Suprapubic skin (tissue), 4 donors: ENCODE data around the gene TSSK2. TPM values are rescaled to one million over a fixed set of nuclear protein-coding genes. Genes with fewer than 3 reads are reported as not detected.

ENCODE experiments used
- DNase-seq, 2 donors: peaks; one replicate each; pipeline ENCODE4 v3.0.0-alpha.2; 2019; ENCODE audit warnings: low spot score in 2 of 2
- H3K27ac ChIP-seq: fragments of 200-600 bp; sonication (generic); one replicate; pipeline ENCODE4 v1.5.1; 2019
- H3K27me3 ChIP-seq: fragments of 200-600 bp; sonication (generic); one replicate; pipeline ENCODE4 v1.5.1; 2019
- H3K36me3 ChIP-seq: fragments of 200-600 bp; sonication (generic); one replicate; pipeline ENCODE4 v1.5.1; 2019
- H3K4me1 ChIP-seq: fragments of 200-600 bp; sonication (generic); one replicate; pipeline ENCODE4 v1.5.1; 2019
- H3K4me3 ChIP-seq: fragments of 200-600 bp; sonication (generic); one replicate; pipeline ENCODE4 v1.5.1; 2019; ENCODE audit warnings: mild to moderate bottlenecking
- H3K9me3 ChIP-seq: fragments of 200-600 bp; sonication (generic); one replicate; pipeline ENCODE4 v1.5.1; 2019
- EP300 ChIP-seq: sonication (generic); formaldehyde crosslinking; IDR thresholded peaks from one replicate; pipeline ENCODE4 v1.6.1; 2017; ENCODE audit warnings: antibody characterized with exemption
- POLR2A ChIP-seq, 2 donors: fragments of 450-650 bp; IDR thresholded peaks; one replicate each; pipeline ENCODE4 v1.6.1; 2017; ENCODE audit warnings: antibody characterized with exemption in 2 of 2, mild to moderate bottlenecking in 2 of 2, moderate library complexity in 2 of 2
- POLR2AphosphoS5 ChIP-seq, 3 donors: sonication (generic); formaldehyde crosslinking; IDR thresholded peaks; one replicate each; pipeline ENCODE4 v1.6.1; 2017; ENCODE audit warnings: antibody characterized with exemption in 3 of 3
- WGBS: methylation state at CpG from one replicate; pipeline ENCODE4 v1.1.5; 2018; 5-methylcytosine and 5-hydroxymethylcytosine counted together
- total RNA-seq, 4 donors: library from RNA; depleted of rRNA; stranded (reverse); fragments of >200 nt; gene quantifications; one replicate each; pipeline ENCODE4 v1.1.0, GENCODE V29; 2016
- TF ChIP-seq, protein P1 (sequence below), 2 donors: fragments of 200-600 bp in 1 of 2; fragments of 450-650 bp in 1 of 2; sonication (generic) in 1 of 2; IDR thresholded peaks; one replicate each; pipeline ENCODE4 v1.5.1; 2016 to 2019; ENCODE audit warnings: antibody characterized with exemption in 2 of 2, mild to moderate bottlenecking in 1 of 2, moderate library complexity in 1 of 2

Gene TSSK2
- total RNA-seq, 4 donors from 2014 or later, result not detected

- peaks cover 61% of the 10 kb centered on the region for H3K4me1 ChIP-seq
- no peaks in the 10 kb centered on the region for H3K36me3 ChIP-seq
- H3K27me3 ChIP-seq, result no peaks in the 10 kb centered on the region
- no peaks in the 10 kb centered on the region for H3K9me3 ChIP-seq
- 74% methylated on average over 4 of the region's 4 CpGs for WGBS
- no peak overlapping the region for H3K4me3 ChIP-seq
- no peak overlapping the region for H3K27ac ChIP-seq
- TF ChIP-seq POLR2A (IDR thresholded peaks at IDR 0.05) (no peak), POLR2AphosphoS5 (IDR thresholded peaks at IDR 0.05) (no peak), EP300 (no peak)
- TF ChIP-seq, protein P1, sequence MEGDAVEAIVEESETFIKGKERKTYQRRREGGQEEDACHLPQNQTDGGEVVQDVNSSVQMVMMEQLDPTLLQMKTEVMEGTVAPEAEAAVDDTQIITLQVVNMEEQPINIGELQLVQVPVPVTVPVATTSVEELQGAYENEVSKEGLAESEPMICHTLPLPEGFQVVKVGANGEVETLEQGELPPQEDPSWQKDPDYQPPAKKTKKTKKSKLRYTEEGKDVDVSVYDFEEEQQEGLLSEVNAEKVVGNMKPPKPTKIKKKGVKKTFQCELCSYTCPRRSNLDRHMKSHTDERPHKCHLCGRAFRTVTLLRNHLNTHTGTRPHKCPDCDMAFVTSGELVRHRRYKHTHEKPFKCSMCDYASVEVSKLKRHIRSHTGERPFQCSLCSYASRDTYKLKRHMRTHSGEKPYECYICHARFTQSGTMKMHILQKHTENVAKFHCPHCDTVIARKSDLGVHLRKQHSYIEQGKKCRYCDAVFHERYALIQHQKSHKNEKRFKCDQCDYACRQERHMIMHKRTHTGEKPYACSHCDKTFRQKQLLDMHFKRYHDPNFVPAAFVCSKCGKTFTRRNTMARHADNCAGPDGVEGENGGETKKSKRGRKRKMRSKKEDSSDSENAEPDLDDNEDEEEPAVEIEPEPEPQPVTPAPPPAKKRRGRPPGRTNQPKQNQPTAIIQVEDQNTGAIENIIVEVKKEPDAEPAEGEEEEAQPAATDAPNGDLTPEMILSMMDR (IDR thresholded peaks at IDR 0.05), result no peak
- peak in 1 of 2 donors; percentile 15 for DNase-seq
Measured at GRCh38 chr22:19115628-19116027, 15.5 kb upstream of the TSSK2 start.

GRCh38 chr22:19117111-19117512 is 14.0 kb upstream of the TSSK2 start:
- no peak for TF ChIP-seq POLR2A (IDR thresholded peaks at IDR 0.05)
- TF ChIP-seq POLR2AphosphoS5 (IDR thresholded peaks at IDR 0.05), result no peak
- TF ChIP-seq, protein P1 (IDR thresholded peaks at IDR 0.05), result no peak
- no peak for TF ChIP-seq EP300
- H3K36me3 ChIP-seq, result no peaks in the 10 kb centered on the region
- peaks cover 69% of the 10 kb centered on the region for H3K4me1 ChIP-seq
- no peaks in the 10 kb centered on the region for H3K27me3 ChIP-seq
- H3K9me3 ChIP-seq, result no peaks in the 10 kb centered on the region
- DNase-seq, result no peak
- 66% methylated on average over 9 of the region's 9 CpGs for WGBS
- H3K27ac ChIP-seq, result no peak overlapping the region
- no peak overlapping the region for H3K4me3 ChIP-seq

DNA sequence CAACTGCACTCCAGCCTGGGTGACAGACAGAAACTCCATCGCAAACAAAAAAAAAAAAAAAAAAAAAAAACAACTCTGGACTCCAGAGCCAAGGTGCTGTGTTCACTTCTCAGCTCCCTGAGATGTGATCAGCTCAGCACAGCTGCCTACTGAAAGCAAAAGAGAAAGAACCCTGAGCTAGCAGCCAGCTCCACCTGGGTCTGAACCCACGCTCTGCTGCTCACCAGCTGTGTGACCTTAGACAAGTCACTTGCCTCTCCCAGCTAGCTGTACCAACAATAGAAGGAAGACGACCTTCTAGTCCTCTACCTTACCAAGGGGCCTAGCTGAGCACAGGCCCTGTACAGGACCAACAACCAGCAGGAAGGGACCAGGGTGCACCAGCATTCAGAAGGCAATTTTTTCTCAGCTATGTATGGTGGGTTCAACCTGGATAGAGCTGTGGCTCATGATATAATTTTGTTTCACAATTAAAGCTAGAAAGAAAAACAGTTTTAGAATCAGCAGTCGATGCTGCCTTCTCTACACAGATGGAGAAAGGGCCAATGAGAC is 12.7 kb upstream of the TSSK2 start:
- WGBS, result 82% methylated on average over 4 of the region's 4 CpGs
- H3K4me1 ChIP-seq, result peaks cover 71% of the 10 kb centered on the region
- no peak overlapping the region for H3K27ac ChIP-seq
- TF ChIP-seq EP300 (no peak), POLR2A (IDR thresholded peaks at IDR 0.05) (no peak), POLR2AphosphoS5 (IDR thresholded peaks at IDR 0.05) (no peak)
- TF ChIP-seq, protein P1 (IDR thresholded peaks at IDR 0.05), result no peak
- no peak overlapping the region for H3K4me3 ChIP-seq
- H3K36me3 ChIP-seq, result no peaks in the 10 kb centered on the region
- H3K9me3 ChIP-seq, result no peaks in the 10 kb centered on the region
- no peak for DNase-seq
- H3K27me3 ChIP-seq, result no peaks in the 10 kb centered on the region

DNA sequence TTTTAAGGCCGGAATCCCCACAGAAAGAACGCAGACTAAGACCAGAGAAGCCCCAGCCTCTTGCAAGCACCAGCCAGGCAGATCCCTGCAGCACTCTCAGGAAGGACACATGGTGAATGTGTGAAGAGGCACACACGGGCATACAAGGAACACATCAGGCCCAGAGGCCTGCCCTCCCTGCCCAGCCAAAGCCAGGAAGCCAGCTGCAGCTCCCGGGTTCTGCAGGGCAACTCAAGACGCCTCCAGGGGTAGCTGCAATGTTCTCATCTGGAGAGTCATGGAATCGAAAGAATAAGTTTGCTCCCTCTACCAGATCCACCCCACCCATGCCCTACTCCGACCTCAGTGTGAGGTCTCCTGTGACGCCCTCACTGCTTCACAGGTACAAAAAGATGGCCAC is 11.2 kb upstream of the TSSK2 start:
- 74% methylated on average over 4 of the region's 8 CpGs for WGBS
- H3K4me3 ChIP-seq, result peak overlapping the region; percentile 98
- no peak overlapping the region for H3K27ac ChIP-seq
- H3K36me3 ChIP-seq, result no peaks in the 10 kb centered on the region
- TF ChIP-seq, protein P1 (IDR thresholded peaks at IDR 0.05), result no peak
- TF ChIP-seq POLR2AphosphoS5 (IDR thresholded peaks at IDR 0.05) (no peak), EP300 (no peak), POLR2A (IDR thresholded peaks at IDR 0.05) (no peak)
- no peaks in the 10 kb centered on the region for H3K27me3 ChIP-seq
- peaks cover 66% of the 10 kb centered on the region for H3K4me1 ChIP-seq
- no peaks in the 10 kb centered on the region for H3K9me3 ChIP-seq
- no peak for DNase-seq

GRCh38 chr22:19120829-19121630 is 10.1 kb upstream of the TSSK2 start:
- Histone ChIP-seq H3K36me3 (no peaks in the 10 kb centered on the region), H3K4me1 (peaks cover 61% of the 10 kb centered on the region)

More at GRCh38 chr22:19120829-19121630, 10.1 kb upstream of the TSSK2 start:
- Histone ChIP-seq H3K9me3 (no peaks in the 10 kb centered on the region), H3K4me3 (peak overlapping the region; percentile 98), H3K27ac (peak overlapping the region; percentile 96), H3K27me3 (no peaks in the 10 kb centered on the region)
- DNase-seq, result no peak
- WGBS, result 15% methylated on average over 23 of the region's 23 CpGs
- TF ChIP-seq POLR2A (IDR thresholded peaks at IDR 0.05) (no peak), EP300 (no peak), POLR2AphosphoS5 (IDR thresholded peaks at IDR 0.05) (no peak)
- TF ChIP-seq, protein P1 (IDR thresholded peaks at IDR 0.05), result no peak
